GM04504 (cell line): ENCODE data around the gene BRCC3.

Source experiments
- DNase-seq: peaks from one replicate; pipeline ENCODE4 v3.0.0-alpha.2; 2012; ENCODE audit warnings: low read depth

BRCC3 gene

DNA sequence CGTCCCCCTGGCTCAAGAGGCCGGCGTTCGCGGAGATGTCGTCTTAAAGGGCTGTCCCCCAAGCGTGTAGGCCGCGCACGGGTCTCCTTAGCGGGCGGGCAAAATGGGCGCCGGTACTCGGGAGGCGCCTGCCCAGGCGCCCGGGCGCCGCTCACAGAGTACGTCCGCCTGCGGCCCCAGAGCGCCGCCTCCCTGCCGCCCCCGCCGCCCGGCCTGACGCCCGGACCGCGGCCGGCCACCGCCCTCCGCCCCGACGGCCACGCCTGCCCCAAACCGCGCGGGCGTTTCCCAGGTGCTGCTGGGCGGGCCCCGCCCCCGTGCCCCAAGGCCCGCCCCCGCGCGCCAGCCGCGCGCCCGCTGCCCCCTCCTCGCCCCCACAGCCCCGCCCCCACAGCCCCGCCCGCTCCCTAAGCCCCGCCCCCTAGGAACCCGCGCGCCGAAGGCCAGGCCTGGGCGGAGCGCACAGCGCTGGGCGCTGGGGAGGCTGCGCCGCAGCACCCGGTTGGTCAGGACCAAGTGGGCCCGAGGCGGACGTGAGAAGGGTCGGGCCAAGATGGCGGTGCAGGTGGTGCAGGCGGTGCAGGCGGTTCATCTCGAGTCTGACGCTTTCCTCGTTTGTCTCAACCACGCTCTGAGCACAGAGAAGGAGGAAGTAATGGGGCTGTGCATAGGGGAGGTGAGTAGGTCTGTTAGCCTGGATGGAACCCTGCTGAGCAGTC, at the start of gene BRCC3, which contains the start of the genes CMC4 and MTCP1:
BRCC3 (plus strand) TSS at position 534 of the 719 bp plus-strand sequence; CDS start at position 554, 20 bp downstream.
CMC4 (minus strand) TSS at position 162 of the 719 bp plus-strand sequence. CDS start 7,113 bp downstream, outside the sequence.
MTCP1 (minus strand) TSS at position 162 of the 719 bp plus-strand sequence. CDS start 5,126 bp downstream, outside the sequence.
- peak; percentile 51 for DNase-seq

DNA sequence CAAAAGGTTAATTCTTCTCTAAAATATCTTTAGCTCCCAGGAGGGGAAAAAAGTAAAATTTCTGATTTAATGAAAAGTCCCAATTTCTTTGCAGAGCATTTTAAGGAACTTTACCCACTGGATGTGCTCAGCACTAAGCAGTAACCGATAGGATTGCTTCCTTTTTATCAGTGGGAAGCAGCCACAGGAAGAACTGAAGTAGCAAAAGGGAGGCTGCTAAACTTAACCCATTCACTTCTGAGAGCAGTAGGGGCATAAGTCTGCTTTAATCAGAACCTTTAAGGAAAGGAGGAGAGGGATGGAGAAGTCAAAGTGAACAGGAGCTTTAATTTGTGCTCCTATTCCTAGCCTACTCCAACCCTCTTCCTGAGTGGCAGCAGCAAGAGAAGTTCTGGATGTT, 48.7 kb upstream of the BRCC3 start, which contains the start of gene F8:
F8 (minus strand) TSS at position 139 of the 400 bp plus-strand sequence. CDS start 171 bp downstream, outside the sequence.
- DNase-seq: no peak

DNA sequence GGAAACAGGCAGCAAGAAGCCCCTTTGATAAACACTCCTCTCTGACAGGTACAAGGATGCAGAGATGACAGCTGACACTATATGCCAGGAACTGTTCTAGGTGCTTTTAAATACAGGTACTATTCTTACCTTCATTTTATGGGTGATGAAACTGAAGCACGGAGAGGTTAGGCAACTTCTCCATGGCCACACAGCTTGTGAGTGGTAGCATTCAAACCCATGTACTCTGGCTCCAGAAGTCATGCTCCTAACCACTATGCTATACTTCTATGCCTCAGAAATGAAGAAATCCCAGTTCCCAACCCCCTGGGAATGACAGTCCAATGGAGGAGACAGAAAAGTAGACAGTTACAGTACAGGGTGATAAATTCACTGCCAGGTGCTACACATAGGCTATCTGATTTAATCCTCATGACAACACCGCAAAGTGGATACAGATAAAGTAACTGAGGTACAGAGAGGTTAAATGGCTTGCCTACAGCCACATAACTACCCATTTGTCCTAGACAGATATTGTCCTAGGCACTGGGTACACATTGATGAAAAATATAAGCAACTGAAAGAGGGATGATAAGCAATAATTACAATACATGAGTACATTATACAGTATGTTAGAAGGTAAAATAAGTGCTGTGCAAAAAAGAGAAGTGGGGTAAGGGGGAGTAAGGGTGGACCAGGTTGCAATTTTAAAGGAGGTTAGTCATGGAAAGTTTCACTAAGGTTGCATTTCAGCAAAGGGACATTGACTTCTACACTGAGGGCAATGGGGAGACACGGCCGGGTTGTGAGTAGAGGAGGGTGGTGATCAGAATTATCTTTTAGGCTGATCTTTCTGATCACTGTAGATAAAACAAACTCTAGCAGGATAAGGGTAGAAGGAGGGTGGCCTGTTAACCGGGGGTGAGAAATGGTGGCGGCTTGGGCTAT, 47.1 kb upstream of the BRCC3 start:
- DNase-seq: no peak

DNA sequence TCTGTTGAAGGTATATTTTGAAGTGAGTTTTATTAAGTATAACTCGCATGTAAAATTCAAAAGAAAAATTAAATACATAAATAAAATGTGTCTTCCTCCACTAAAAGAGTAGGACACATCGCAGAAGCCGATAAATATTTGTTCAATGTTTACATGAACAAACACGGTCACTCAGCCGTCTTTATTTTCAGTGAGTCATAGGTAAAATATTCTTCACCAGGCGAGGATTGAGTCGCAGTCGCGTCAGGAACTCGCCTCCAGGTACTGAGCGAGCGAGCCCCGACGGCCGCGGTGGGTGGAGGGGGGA, 44.9 kb upstream of the BRCC3 start:
- no peak for DNase-seq

DNA sequence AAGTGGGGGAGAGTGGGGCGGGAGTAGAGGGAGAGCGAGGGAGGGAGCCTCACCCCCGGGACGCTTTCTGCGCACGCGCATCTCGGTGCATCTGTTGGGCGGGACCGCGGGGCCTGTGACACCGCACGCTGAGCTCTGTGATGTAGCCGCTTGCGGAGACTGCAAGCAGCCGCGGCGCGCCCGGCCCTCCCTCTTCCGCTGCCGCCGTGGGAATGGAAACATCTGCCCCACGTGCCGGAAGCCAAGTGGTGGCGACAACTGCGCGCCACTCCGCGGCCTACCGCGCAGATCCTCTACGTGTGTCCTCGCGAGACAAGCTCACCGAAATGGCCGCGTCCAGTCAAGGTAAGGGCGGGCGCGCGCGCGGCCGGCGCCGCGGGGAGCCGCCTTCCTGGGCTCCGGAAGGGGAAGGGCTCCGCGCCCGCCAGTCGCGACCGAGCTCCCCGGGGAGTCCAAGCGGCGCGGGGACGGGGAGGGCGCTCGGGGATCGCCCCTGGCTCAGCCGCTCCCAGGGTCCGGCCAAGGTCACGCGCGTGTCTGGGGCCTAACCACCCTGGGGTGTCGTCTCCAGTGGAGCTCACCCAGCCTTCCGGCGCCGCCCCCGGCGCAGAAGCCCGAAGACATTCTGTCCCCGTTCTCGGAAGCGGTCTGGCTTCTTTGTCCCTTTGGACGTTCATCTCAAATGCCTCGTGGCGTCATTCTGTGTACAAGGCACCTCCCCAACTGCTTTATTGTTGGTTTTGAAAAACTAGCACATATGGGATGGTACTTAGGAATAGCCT, 44.4 kb upstream of the BRCC3 start, which contains the start of gene FUNDC2:
FUNDC2 (plus strand) TSS at position 118 of the 782 bp plus-strand sequence; CDS start at position 213, 95 bp downstream.
- peak; percentile 77 for DNase-seq

DNA sequence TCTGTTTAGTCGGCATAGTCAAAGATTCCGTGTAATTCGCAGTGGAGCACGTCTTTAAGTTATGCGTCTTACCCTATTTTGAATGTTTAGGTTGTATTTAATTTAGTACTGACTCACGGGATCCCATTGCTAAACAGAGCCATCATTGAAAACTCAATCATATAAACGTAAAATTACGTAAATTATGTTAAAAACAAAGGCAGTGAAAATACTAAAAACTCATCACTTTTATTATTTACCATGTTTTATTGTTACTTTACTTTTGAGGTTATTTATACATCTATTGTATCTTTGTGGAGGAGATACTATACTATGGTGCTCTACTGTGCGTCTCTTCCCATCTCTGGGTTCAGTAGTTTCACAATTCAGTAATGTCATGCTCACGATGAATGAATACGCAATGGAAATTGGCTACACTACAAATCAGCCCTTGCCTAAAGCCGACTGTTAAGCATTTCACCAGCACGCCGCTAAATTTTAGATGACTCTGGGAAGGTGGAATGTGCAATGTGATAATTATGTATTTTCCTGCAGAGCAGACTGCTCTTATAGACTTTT, 43.7 kb upstream of the BRCC3 start:
- peak; percentile 42 for DNase-seq

DNA sequence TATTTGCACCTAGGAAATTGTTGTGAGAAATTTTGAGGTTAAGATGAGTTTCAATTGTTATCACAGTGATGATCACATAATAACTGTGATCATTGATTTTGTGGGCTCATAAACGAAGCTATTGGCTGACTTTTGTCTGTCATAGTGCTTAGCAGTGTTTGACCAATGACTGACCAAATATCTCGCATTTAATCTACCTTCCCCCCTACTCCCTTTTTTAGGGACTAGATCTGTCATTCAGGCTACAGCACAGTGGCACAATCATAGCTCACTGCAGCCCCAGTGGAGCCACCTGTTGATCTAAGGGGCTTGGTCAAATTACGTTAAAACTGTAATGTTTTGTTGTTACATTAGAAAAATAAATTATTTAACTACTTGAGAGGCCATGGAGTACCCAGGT, 43.2 kb upstream of the BRCC3 start:
- no peak for DNase-seq

DNA sequence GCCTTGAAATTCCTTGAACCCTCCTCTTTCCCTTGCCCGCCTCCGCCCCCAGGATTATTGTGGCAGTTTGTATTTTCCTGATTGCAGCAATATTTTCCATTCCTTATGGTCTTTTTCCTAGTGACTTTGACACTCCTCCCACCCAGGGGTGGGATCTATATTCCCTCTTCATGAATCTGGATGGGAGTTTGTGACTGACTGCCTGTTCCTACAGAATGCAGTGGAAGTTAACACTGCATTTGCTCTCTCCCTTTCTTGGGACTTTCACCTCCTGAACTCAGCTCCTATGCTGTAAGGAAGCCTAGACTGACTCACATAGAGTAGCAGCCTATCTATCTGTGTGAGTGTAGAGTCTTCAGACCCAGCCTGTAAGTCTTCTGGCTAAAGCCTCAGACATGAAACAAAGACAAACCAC, 42.4 kb upstream of the BRCC3 start:
- DNase-seq: no peak

DNA sequence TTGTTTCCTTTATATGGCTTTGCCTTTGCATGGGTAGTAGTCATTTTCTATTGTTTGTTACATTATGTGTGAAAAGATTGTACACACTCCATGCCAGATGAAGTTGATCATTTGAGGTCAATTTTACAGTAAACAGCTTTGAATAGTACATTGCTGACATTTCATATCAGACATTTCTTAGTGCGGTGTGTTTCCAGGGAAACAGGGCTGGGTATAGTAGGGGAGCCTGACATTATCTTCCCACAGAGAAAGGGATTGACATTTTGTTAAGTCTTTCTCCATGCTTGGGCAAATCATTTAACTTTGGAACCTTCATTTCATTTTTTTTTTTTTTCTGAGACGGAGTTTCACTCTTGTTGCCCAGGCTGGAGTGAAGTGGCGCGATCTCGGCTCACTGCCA, 39.7 kb upstream of the BRCC3 start:
- no peak for DNase-seq

DNA sequence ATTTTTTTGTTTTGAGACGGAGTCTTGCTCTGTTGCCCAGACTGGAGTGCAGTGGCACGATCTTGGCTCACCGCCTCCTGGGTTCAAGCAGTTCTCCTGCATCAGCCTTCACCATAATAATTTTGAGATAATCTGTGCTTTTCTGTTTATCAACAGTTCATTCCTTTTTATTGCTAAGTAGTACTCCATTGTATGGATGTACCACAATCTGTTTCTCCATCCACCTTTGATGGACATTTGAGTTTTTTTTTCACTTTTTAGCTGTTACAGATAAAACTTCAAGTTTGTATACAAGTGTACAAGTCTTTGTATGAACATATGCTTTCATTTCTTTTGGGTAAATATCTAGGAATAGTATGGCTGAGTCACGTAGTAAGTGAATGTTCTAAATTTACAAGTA, 35.6 kb upstream of the BRCC3 start:
- no peak for DNase-seq

DNA sequence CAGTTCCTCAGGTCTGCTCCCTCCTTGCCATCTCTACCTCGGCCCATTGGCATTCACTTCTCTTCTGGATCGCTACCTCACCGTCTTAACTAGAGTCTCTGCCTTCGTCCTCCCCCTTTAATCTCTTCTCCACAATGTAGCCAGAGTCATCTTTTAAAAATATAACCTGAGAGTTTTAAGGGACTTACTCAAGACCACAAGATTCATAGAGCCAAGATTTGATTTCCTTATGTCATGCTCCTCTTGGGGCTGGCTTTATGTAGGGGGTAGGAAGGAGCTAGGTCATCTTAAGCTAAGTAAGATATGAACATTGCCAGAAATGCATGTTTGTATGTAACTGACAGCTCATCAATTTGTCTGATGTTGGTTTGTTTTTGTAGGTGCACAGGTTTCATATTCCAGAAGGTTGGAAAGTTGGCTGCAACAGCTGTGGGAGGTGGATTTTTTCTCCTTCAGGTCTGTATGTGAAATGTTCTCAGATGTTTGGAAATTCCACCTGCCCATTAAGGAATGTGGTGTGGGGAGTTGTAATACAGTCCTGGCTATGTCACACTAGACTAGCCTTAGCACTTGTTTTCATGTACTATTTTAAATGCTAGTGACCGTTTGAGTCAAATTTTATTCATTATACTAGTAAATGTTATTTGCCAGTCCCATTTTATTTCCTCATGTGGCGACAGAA, 25.0 kb upstream of the BRCC3 start:
- DNase-seq: no peak

DNA sequence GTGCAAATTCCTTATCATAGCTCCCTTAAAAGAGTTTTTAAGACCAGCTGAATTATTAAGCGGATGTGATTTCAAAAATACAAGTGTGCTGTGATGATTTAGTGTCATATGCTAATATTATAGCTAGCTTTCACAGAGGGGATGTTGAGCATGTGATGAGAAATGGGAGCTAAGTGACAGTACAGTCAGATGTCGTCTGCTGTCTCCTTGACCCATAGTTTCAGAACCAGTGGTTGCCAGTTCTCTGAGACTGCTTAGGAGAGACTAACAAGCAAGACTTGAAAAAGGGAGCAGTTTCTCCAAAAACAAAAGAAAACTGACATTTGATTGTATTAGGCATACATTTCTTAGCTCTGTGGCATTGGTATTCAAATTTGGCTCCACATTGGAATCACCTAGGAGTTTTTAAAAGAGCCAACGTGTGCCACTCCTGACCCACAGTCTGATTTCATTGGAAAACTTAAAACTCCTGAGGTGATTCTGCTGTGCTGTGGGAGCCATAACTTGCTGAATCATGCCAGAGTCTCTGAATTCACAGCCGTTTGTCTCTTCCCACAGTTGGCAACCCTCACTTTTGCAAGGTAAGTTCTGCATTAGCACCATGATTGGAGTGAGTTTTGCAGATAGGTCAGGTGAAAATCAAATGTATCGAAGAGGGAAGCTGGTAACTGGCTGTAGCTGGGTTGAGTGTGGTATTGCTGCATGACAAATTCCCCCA, 24.3 kb upstream of the BRCC3 start:
- DNase-seq: no peak

DNA sequence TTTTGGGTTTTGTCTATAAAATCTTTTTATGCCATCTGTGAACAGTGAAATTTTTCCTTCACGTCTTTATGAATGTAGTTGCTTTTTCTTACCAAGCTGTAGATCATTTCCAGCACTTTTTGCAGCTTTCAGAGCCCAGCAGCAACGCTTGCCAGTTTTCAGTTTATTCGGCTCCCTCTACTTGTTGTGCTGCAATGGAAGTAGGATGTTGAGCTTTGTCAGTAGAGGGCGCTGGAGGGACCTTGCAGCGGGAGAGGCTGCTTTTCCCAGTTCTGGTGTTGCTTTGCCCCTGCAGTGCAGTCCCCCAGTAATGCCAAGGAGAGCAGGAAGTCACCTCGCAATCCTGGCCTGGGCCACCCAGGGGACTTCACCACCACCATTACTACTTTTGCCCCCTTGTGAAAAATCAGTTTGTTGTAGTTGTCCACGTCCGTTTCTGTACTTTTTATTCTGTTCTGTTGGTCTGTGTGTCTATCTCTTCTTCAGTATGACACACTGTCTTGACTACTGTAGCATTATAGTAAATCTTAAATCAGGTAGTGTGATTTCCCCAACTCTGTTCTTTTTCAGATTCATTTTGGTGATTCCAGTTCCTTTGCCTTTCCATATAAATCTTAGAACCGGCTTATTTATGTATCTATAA, 22.2 kb upstream of the BRCC3 start:
- DNase-seq: no peak

DNA sequence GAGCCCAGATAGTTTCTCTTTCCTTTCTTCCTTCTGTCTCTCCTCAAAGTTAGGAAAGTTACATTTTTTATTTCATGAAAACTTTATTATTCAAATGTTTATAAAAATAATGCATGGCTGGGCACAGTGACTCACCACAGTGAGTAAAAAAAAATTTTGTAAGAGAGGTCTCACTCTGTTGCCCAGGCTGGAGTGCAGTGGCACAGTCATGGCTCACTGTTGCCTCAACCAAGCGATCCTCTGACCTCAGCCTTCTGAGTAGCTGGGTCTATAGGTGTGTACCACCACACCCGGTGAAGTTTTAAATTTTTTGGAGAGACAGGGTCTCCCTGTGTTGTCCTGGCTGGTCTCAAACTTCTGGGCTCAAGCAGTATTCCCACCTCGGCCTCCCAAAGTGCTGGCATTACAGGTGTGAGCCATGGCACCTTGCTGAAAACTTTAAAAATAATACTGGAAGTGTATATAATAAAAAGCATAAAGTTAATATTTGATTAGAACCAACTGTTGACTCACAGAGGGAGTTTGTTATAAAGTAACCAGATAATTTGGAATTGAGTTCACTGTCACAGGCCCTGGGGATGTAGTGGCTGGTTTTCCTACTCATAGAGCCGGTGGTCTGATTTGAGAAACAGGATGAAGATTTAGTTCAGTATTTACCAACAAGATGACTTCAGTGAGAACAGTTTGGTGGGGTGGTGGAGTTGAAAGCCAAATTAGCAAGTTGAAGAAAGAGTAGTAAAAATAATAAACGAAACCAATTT, 18.4 kb upstream of the BRCC3 start:
- DNase-seq: no peak

DNA sequence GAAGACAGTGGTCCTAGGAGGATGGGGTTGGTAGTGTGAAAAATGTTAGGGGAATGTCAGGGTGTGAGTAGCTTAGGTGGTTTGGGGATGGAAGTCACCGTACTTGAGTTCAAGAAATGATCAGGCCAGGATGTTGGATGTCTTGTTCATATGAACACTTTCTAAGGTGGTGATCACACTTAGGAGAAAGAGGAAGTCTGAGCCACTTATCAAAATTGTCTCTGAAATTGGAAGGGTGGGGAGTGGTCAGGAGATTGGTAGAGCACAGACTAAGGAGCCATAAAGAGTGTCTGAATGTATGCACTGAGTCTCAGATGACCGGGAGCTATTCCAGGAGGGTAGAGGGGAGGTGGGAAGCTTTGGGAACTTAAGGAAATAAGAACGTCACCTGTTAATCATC, 17.7 kb upstream of the BRCC3 start:
- no peak for DNase-seq

DNA sequence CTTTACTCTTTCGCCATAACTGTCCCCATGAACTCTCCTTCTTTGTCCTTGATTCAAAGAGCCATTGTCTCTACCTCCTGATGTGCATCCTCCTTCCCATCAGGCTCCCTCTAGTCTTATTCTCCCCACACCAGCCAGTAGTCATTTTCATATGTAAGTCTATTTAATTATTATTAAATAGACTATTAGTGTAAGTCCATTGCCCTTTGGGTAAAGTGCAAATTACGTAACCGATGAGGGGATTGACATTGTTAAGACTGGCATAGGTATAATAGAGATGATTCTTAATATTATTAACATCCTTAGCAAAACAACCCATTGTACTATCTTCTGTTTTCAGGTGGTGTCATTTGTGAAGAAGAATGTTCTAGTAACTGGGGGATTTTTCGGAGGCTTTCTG, 17.1 kb upstream of the BRCC3 start:
- no peak for DNase-seq

DNA sequence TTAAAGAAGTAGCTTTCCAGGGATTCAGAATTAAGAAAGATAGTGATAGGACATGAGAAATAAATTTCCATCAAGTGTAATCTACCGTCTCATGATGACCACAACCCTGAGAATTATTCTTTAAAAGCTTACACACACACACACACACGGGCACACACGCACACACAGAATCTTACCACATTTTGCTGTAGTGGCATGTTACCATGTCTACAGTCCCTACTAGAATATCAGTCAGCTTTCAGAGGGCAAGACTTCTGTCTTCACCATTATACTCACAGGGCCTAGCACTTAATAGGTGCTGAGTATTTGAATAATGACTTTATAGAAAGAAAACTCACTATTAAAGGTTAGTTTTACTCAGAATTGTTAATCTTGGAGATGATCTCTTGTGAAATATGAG, 15.8 kb upstream of the BRCC3 start:
- no peak for DNase-seq

DNA sequence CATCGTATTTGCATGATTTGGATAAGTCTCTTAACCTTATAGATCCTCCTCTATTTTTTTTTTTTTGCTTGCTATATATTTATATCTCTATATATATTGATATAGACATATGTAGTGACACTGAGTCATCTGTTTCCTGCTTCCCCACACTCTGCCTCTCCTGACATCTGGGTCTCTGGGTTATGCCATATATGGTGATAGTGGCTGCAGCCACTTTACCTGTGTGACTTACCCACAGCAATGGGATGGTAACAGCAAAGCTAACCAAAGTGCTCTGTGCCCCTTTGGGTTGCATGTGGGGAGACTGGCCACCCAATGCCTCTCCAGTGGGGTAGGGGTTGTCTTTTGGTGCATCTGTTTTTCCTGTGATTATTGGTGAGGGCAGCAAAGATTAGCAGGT, 14.8 kb upstream of the BRCC3 start:
- no peak for DNase-seq
